HG03571 (cell line): ENCODE measurements around the gene EBF4.

Experiments used
- ATAC-seq: cut with Tn5 transposase; IDR thresholded peaks from one replicate; pipeline ENCODE4 v1.9.1; 2021; ENCODE audit not compliant: unreplicated experiment

The EBF4 gene

DNA sequence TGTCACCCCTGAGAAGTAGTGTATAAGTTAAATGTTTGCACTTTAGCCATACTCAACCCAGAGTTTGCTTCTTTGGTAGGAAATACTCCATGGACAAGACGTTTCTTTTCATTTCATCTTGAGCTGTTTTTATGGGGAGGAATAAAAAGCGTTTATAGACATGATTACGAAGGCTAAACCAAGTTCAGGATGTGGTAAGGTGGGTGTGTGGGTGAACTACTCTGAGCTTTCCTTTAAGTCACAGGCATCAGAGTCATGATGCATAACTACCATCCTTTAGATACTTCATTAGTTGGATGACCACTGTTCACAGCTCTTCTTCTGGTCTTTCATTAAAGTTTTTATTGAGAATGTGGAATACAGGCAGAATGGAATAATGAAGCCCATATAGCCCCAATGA lies 48.9 kb downstream of the EBF4 start:
- no peak for ATAC-seq

DNA sequence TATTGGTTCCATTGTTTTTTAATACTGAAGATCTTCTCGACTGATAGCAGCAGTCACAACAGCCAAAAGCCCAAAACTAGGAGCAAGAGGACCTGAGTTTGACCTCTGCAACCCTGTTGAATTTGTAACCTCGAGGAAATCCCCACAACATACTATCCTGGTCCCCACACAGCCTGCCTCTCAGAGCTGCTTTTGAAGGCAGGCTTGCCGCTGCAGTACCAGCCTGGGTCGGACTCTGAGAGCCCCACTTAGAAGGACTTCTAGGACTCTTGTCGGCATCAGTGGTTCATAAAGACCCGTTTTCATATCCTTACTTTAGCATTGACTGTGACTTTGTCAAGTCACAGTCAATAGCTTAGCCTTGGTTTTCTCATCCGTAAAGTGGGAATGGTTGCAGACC lies 49.3 kb downstream of the EBF4 start:
- ATAC-seq = no peak

DNA sequence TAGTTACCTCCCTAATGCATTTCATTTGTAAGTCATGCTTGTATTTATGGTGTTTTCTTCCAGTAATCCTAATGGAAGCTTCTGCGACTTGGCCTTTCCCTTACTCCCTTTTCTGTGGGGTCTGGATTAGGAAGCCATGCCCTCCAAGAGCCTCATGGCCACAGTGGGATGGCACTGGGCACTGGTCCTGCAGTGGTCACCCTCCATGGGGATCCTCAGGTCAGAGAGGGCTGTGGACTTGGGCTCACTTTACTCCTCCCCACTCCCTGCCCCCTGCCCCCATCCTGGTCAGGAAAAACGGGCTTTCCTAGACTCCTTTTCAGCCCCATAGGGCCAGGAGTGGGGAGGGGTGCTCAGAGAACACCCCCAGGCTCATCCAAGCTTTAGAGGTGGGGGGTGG lies 49.9 kb downstream of the EBF4 start:
- no peak for ATAC-seq

DNA sequence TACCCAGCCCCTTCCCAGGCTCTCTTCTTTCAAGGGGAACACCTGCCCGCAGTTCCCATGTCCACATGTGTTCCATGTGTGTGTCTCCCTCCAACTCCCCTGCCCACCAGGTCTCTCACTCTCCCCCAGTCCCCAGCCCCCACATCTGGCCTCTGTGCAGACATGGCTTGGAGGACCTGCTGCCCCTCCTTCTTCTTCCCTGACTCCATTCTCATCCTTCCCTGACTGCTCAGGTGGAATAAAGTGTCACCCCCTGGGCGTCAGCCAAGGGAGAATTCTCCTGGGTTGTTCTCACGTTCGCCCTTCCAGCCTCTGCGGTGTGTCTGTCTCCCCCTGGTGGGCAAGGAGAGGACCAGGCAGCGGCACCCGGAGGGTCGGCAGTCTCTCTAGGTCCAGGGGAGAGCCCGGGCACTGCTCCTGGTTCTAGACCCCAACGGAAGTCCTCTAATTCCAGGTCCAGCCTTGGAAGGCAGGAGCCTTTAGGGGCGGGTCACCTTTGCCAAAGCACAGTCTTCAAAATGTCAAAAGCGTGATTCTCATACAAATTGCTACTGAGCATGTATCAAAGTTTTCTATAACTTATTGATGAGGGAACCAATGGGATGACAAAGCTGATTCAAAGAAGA lies 50.5 kb downstream of the EBF4 start:
- ATAC-seq = no peak

DNA sequence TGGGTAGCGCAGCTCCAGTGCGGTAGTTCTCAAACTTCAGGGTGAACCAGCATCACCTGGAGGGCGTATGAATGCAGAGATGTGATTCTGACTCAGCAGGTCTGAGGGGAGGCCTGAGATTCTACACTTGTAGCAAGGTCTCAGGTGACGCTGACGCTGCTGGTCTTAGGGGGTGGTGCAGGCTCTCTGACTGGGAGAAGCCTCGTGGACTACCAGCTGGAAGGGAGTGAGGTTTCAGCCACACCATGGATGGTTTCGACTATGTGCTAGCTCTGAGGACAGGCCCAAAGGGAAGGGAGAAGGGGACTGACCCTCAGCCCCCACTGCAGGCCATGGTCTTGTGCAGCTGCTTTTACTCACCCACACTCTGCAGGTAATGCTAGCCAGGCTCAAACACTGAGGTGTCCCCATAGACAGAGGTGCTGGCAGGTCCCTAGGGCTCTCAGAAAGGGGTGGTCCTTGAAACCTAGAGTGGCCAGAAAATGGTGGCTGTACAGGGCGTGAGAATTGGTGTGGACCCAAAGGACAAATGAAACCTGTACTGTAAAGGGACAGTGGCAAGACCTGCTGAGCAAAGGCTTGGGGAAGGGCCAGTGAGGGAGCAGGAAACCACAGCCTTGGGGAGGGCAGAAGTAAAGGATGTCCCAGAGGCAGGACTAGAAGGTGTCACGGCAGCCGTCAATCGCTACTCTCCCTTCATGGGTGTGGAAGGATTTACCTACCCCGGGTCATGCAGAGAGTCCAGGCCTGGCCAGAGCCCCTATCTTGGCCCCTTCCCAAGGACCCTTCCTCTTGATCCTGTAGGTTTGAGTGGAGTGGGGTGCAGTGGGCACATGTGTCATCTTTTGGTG lies 52.7 kb downstream of the EBF4 start:
- ATAC-seq = no peak

DNA sequence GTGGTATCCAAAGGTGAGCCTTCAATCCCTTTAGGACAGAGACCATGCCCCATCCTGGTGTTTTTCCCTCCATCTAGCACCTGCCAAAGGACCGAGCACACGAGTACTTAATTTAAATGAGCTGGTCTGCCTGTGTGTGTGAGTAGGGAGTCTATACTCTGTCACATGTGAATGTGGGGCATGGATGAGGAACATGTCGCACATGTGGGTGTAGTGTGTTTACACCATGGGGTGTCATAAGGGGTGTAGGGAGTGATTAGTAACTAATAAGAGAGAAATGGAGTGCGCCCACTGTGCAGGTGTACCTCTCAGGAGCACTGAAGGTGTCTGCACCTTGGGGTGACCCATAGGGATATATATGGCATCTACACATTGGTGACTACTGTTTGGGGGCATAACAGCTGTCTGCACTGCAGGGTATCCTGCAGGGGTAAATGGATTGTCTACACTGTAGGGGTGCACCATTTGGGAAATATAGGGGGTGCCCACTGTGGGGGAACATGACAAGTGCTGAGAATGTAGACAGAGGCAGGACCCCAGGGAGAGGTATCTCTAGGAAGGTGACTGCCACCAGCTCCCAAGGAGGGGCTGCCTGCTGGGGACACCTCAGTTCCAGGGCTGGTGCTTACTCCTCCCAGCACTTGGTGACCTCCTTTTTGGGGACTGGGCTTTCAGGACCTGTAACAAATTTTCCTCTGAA lies 53.5 kb downstream of the EBF4 start:
- no peak for ATAC-seq

DNA sequence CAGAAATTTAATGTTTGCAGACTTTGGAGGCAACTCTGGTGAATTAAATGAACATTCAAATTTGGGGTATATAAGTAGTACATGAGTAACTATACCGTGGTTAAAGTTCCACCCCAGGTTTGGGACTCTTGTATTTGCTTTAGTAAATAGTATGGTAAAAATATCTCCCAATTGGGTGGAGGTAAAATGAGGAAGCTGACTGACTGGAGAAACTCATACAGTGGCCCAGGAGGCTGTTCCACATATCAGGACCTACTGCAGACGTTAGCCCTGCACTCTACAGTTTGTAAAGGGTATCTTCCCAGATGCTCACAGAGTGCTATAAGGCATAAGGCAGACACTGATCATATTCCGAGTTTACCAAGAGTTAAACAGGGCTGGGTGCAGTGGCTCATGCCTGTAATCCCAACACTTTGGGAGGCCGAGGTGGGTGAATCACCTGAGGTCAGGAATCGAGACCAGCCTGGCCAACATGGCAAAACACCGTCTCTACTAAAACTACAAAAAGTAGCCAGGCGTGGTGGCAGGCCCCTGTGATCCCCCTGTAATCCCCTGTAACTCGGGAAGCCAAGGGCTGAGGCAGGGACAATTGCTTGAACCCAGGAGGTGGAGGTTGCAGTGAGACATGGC lies 54.2 kb downstream of the EBF4 start:
- no peak for ATAC-seq

DNA sequence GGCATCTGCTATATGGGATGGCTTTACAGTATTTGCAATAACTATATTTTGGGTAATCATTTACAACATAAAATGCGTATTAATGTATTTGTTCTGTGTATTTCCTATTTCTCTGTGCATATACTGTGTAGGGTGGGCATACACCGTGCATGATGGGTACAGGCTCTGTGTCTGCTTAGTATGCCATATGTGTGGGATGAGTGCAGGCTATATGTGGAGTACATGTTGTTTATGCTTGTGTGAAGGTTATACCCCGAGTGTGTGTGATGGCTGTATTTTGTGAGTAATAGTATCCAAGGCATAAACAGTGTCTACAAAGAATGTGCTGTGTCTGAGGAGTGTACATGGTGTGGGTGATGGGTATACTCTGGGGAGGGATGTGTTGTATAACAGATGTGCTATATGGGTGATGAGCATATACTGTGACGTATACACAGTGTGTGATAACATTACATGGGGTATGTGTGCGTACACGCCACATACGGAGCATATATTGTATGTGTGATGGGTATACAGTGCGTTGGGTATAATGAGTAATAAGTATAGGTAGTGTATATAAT lies 55.2 kb downstream of the EBF4 start:
- ATAC-seq = no peak

DNA sequence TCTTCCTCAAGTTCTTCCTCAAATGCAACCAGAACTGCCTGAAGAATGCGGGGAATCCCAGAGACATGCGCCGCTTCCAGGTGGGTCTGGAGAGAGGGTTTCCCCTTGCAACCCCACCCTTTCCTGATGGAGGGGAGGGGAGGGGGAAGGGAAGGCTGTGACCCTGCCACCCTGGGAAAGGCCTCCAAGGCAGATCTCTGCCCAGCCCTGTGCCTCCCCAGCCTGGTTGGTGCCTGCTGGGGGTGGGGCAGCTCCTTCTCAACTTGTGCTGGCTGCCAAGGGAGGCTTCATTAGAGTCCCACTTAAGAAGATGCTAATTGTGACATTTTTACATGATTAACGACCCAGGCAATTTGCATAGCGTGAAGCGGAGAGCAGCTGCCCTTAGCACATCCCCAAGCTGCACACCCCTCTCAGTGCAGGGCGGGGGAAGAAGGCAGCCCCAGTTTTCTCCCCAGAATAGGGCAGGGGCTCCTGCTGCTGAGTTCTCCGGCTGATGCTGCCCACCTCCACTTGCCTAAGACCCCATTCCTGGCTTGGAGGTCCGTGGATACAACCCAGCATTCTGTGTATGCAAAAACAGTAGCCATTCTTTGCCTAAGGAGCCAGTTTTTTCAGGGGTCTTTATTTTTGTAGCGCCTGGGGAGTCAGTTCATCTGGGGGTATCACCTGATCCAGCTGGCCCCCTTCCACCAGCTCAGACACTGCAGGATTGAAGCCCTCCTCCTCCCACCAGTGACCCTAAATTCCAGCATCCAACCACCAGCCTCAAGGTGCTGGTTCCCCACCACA lies 56.2 kb downstream of the EBF4 start:
- no peak for ATAC-seq

DNA sequence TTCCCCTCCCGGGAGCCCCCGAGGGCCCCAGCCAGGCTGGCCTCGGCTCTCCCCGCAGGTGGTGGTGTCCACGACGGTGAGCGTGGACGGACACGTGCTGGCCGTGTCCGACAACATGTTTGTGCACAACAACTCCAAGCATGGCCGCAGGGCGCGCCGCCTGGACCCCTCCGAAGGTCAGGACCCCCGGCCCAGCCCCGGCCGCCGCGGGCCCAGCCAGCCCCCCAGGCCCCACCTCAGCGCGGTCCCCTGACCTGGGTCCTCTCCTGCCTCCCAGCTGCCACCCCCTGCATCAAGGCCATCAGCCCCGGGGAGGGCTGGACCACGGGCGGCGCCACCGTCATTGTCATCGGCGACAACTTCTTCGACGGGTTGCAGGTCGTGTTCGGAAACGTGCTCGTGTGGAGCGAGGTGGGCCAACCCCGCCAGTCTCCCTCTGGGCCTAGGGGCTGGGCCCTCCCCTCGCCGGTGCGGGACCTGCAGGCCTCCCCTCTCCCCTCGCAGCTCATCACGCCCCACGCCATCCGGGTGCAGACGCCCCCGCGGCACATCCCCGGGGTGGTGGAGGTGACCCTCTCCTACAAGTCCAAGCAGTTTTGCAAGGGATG lies 56.9 kb downstream of the EBF4 start:
- no peak for ATAC-seq

DNA sequence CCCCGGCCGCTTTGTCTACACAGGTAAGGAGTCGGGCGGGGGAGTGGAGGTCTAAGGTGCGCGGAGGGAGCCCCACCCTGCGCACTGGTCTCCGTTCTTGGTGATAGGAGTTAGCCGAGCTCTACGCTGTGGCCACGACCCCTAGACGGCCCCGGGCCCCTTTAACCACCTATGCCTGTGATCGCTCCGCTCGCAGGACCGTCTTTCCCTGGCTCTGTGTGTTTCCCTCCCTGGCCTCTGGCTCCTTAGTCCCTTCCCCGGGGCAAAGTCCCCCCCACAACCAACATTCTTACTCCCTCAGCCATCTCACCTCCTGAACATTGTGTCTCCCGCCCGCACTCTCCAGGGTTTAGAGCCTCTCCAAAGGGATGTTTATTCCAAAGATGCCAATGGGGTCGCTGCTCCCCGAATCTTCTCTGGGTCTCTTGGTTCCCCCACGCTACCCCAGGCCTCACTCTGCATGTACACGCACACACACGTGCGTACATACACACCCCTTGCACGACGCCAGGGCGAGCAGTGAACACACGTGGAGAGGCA lies 57.4 kb downstream of the EBF4 start:
- no peak for ATAC-seq

DNA sequence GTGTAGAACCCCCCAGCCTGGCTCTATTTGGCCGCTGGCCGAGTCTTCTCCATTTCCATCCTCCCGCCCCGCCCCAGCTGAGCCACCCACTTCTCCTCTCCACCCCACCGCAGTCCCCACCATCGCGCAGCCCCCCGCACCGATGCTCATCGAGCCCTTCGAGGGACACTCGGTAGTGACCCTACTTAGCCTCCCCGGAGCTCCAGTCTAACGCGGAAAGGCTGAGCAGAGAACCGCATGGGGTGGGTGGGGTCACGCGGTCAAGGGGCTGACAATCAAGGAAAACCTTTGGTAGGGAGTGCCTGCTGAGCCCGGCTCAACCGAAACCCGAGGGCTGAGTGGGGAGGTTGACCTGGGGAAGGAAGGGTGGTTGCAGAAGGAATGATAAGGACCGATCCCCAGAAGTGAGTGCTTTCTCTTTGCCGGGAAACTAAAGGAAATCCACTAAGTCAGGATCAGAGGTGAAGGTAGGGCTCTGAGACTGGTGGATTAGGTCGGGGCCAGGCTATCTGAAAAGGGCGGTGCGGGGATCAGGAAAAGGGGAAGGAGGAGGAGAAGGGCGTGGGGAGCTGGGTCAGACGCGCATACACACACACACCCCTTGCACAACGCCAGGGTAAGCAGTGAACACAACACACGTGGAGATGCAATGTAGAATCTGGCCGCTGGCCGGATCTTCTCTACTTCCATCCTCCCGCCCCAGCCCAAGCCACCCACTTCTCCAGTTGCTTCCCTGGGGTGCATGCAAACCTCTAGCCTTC lies 58.1 kb downstream of the EBF4 start:
- ATAC-seq = no peak

DNA sequence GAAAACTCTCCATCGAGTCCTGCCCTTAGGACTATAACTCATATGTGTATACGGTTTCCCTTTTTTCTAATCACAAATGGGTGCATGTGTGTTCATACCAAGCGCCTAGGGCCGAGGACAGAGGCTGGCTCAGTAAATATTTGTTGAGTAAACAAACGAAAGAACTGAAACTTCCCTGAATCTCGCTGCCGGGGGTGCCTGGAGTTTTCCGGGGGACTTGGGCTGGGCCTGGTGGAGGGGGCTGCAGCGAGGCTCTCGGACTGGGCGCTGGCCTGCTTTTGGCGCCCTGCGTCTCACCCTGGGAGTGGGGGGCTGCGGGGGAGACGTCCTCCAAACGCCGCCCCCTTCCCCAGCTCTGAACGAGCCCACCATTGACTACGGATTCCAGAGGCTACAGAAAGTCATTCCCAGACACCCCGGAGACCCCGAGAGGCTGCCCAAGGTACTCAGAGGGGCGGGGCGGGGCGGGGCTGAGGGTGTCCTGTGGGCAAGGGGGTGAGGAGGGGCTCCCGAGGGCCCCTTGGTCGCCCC lies 58.8 kb downstream of the EBF4 start:
- no peak for ATAC-seq

DNA sequence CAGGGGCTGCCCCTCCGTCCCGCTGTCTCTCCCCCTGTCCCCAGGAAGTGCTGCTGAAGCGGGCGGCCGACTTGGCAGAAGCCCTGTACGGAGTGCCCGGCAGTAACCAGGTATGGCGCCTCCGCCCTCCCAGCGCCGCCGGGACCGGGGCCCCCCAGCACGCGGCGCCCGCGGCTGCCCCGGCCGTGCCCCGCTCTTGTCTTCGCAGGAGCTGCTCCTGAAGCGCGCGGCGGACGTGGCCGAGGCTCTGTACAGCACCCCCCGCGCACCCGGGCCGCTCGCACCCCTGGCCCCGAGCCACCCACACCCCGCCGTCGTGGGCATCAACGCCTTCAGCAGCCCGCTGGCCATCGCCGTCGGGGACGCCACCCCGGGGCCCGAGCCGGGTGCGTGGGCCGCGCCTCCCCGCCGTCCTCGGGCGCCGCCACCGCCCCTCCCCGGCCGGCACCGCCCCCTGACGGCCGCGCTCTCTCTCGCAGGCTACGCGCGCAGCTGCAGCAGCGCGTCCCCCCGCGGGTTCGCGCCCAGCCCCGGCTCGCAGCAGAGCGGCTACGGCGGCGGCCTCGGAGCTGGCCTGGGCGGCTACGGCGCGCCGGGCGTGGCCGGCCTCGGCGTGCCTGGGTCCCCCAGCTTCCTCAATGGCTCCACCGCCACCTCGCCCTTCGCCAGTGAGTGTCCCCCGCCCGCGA lies 59.4 kb downstream of the EBF4 start:
- no peak for ATAC-seq

DNA sequence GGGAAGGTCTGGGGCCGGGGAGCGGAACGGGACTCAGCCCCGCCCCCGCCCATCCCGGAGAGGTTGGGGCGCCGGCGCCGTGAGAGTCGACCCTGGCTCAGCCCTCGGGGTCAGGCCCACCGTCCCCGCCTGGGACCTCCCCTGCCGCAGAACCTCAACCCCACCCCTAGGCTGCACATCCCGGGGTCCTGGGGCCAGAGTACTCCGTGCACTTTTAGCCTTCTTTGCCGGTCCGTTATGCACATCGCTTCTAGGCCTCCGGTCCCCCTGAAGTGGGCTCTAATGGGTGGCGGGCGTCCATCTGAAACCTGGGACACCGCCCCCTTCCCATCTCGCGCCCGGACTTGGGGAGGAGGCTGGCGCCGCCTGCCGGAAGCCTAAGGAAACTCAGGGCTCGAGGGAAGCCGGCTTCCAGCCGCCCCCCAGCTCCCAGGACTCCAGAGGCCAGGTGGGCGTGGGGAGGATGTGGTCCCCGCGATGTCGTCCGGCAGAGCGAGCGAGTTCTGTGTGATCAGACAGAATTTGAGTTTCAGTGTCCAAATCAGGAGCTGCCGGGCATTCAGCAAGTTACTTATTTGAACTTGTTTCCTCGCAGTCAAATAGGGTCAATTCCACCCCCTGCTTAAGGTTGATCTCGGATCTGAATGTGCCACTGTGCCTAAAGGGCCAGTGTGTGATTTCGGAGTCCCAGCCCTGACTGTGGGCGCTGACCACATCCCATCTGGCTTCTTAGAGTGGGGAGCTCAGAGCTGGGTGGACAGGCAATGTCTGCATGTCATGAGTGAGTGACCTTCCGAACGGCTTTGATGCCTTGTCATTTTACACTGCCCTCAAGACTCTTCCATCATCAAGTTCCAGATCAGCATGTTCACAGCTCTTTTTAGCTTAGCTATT lies 60.2 kb downstream of the EBF4 start:
- no peak for ATAC-seq

DNA sequence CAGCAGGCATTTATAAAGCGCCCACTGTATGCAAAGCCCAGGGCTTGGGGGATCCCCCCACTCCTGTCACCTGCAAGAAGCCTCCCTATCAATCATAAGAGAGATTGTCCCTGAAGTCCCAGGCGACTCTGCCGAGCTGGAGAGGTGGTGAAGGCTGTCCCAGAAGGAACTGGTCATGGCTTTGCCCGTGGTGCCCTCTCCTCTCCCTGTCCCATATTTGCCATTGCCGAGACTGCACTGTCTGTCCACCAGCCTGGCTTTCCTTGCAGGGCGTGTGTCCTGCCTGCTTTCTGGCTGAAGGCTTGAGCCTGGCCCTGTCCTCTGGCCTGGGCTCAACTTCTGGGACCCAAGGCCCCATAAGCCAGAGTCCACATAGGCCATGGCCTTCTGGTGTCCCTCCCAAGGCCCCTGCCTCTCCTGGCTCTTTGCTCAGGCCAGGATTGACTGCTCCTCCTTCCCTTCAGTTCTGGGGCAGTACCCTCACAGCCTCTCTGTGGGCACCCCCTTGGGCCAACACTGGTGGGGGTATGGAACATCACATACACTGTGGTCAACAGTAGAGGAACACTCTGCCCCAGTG lies 61.0 kb downstream of the EBF4 start:
- ATAC-seq = no peak

DNA sequence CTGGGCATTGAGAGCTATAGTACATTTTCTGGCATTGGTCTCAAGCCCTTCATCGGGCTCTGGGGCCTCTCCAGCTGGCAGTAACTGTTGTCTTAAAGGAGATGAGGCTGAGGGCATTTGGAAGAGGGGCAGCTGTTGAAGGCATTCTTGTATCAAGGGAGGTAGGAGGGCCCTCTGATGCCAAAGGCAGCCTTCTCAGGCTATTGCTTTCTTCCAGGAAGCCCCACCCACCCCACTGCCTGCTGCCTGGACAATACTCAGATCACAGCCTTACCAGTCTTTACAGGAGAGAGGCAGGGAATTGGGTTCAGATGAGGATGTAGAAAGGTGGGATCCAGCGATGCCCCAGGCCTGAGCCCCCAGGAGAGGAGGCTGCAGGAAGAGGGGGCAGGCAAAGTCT lies 61.8 kb downstream of the EBF4 start:
- ATAC-seq = no peak
